ENCODE data around the gene E2F2.

DNA sequence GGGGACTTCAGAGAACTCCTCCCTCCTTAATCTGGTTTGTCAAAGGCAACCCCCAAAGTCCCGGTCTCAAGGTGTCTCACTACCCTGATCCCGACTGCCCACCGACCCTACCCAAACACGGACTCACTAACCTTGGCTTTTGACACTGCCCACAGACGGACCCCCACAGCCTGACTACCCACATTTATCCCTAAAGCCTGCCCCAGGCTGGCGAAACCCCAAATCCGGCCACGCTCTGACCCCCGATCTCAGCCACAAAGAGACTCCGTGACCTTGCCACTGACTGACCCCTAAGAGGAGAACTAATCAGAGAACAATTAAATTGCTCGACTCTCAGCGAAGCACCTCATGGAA lies 23.1 kb upstream of the E2F2 start:
- no peak for TF ChIP-seq POLR2AphosphoS5 (IDR thresholded peaks at IDR 0.05; ENCODE audit: low read depth, low read length)
- TF ChIP-seq POLR2A (IDR thresholded peaks at IDR 0.05; ENCODE audit: low read depth, low read length): no peak
- no peak for TF ChIP-seq TAF1 (IDR thresholded peaks at IDR 0.05; ENCODE audit: borderline replicate concordance, low read depth, low read length)
